Measurements from ENCODE around the gene RBM44.

DNA sequence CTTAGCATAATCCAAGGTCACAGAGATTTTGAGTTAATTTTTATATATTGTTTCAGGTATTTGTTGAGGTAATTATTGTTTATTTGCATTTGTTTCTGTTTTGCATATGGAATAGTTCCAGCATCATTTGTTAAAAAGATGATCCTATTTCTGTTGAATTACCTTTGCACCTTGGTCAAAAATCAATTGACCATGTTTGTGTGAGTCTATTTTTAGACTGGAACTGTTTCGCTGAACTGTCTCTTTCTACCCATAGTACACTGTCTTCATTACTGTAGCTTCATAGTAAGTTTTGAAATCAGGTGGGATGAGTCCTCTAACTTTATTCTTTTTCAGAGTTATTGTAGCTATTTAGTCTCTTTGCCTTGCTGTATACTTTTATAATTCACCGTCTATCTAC is 31.9 kb downstream of the RBM44 start:
- TF ChIP-seq, protein P1, sequence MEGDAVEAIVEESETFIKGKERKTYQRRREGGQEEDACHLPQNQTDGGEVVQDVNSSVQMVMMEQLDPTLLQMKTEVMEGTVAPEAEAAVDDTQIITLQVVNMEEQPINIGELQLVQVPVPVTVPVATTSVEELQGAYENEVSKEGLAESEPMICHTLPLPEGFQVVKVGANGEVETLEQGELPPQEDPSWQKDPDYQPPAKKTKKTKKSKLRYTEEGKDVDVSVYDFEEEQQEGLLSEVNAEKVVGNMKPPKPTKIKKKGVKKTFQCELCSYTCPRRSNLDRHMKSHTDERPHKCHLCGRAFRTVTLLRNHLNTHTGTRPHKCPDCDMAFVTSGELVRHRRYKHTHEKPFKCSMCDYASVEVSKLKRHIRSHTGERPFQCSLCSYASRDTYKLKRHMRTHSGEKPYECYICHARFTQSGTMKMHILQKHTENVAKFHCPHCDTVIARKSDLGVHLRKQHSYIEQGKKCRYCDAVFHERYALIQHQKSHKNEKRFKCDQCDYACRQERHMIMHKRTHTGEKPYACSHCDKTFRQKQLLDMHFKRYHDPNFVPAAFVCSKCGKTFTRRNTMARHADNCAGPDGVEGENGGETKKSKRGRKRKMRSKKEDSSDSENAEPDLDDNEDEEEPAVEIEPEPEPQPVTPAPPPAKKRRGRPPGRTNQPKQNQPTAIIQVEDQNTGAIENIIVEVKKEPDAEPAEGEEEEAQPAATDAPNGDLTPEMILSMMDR (tag by site-specific recombination; IDR thresholded peaks at IDR 0.05): no peak
- TF ChIP-seq SETDB1 (IDR thresholded peaks at IDR 0.05; ENCODE audit: insufficient read length, low read length): no peak
- no peak for TF ChIP-seq ZNF707 (tag by site-specific recombination; IDR thresholded peaks at IDR 0.05)
- TF ChIP-seq ZNF239 (tag by site-specific recombination; IDR thresholded peaks at IDR 0.05): no peak
- TF ChIP-seq ZNF391 (tag by site-specific recombination; IDR thresholded peaks at IDR 0.05; ENCODE audit: borderline replicate concordance, low read depth): no peak

All from HEK293 (cell line).